ENCODE measurements around the gene PSME3IP1. TPM values are rescaled to one million over a fixed set of nuclear protein-coding genes. Genes with fewer than 3 reads are reported as not detected.

The PSME3IP1 gene
- total and polyA plus RNA-seq, 7 donors, result 37.1 to 61.9 (median 48.7) TPM

- 46 to 57% (median 56%) methylated on average over 14 of the region's 14 CpGs for WGBS, 3 donors
- intact Hi-C loops (cut with DNase I), result loop anchor here in 1 of 2 donors (10.0 kb wide), 1 partner anchor 49 kb away; the partner anchor contains the start of gene CPNE2
- DNase-seq, result no peak
- ATAC-seq, result no peak
- no peaks in the 10 kb centered on the region for H3K9me3 ChIP-seq
- H3K27me3 ChIP-seq (ENCODE audit: insufficient read depth in 3 of 3, low read length in 2 of 3), result no peaks in the 10 kb centered on the region
- no peak overlapping the region for H3K4me3 ChIP-seq
- TF ChIP-seq, protein P1, sequence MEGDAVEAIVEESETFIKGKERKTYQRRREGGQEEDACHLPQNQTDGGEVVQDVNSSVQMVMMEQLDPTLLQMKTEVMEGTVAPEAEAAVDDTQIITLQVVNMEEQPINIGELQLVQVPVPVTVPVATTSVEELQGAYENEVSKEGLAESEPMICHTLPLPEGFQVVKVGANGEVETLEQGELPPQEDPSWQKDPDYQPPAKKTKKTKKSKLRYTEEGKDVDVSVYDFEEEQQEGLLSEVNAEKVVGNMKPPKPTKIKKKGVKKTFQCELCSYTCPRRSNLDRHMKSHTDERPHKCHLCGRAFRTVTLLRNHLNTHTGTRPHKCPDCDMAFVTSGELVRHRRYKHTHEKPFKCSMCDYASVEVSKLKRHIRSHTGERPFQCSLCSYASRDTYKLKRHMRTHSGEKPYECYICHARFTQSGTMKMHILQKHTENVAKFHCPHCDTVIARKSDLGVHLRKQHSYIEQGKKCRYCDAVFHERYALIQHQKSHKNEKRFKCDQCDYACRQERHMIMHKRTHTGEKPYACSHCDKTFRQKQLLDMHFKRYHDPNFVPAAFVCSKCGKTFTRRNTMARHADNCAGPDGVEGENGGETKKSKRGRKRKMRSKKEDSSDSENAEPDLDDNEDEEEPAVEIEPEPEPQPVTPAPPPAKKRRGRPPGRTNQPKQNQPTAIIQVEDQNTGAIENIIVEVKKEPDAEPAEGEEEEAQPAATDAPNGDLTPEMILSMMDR (IDR thresholded peaks at IDR 0.05), result no peak
- no peaks in the 10 kb centered on the region for H3K36me3 ChIP-seq (ENCODE audit: insufficient read depth in 1 of 2, low read depth in 1 of 2)
- no peak overlapping the region for H3K27ac ChIP-seq
- peaks cover 21% of the 10 kb centered on the region for H3K4me1 ChIP-seq
Measured at GRCh38 chr16:57143149-57143921, 42.5 kb downstream of the PSME3IP1 start.

- H3K4me1 ChIP-seq, result peaks cover 12% of the 10 kb centered on the region
Measured at GRCh38 chr16:57141822-57142631, 43.8 kb downstream of the PSME3IP1 start.

GRCh38 chr16:57140931-57141668 lies 44.7 kb downstream of the PSME3IP1 start:
- ATAC-seq (no peak), DNase-seq (no peak)
- H3K27ac ChIP-seq, result no peak overlapping the region
- H3K27me3 ChIP-seq (ENCODE audit: insufficient read depth in 3 of 3, low read length in 2 of 3), result no peaks in the 10 kb centered on the region
- H3K4me3 ChIP-seq, result no peak overlapping the region
- no peaks in the 10 kb centered on the region for H3K9me3 ChIP-seq
- intact Hi-C loops (cut with DNase I), result loop anchor here in 1 of 2 donors (10.0 kb wide), 1 partner anchor 46 kb away; the partner anchor contains the start of gene CPNE2
- TF ChIP-seq, protein P1 (IDR thresholded peaks at IDR 0.05), result no peak
- 86 to 87% (median 86%) methylated on average over 6 to 7 of the region's 7 CpGs for WGBS, 3 donors
- no peaks in the 10 kb centered on the region for H3K36me3 ChIP-seq (ENCODE audit: insufficient read depth in 1 of 2, low read depth in 1 of 2)
- H3K4me1 ChIP-seq, result peaks cover 7% of the 10 kb centered on the region

More at GRCh38 chr16:57141822-57142631, 43.8 kb downstream of the PSME3IP1 start:
- Histone ChIP-seq H3K9me3 (no peaks in the 10 kb centered on the region), H3K36me3 (ENCODE audit: insufficient read depth in 1 of 2, low read depth in 1 of 2) (no peaks in the 10 kb centered on the region), H3K27ac (no peak overlapping the region), H3K4me3 (no peak overlapping the region), H3K27me3 (ENCODE audit: insufficient read depth in 3 of 3, low read length in 2 of 3) (no peaks in the 10 kb centered on the region)
- 75 to 81% (median 79%) methylated on average over 16 of the region's 16 CpGs for WGBS, 3 donors
- DNase-seq (no peak), ATAC-seq (no peak)
- intact Hi-C loops (cut with DNase I), result loop anchor here in 1 of 2 donors (10.0 kb wide), 1 partner anchor 47 kb away; the partner anchor contains the start of gene CPNE2
- TF ChIP-seq, protein P1 (IDR thresholded peaks at IDR 0.05), result no peak

DNA sequence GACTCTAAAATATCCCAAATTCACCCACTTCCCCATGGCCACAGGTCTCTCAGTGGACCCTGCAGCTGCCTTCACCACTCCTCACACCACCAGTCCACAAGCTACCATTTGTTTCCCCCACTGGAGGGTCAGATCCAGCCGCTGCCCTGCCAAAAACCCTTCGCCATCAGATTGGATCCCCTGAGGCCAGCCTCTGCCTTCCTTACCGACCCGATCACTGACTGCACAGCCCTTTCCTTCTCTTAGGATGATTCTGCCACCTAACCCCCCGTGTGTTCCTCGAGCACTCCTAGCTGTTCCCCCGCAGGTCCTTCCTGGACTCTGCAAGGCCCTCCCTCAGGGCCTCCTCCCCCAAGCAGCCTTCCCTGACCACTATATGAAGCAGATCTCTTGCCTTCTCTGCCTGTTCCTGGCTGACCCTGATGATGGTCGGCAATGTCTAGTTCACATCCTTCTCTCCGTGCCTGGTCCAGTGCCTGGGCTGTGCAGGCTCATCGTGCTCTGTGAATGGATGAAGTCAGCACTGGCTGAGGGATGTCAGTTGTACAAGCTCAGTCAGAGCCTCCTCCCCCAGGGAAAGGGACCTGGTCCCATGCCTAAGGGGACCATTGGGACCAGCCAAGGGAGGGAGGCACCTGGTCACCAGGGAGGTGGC lies 47.4 kb downstream of the PSME3IP1 start:
- H3K27me3 ChIP-seq (ENCODE audit: insufficient read depth in 3 of 3, low read length in 2 of 3), result no peaks in the 10 kb centered on the region
- no peaks in the 10 kb centered on the region for H3K4me1 ChIP-seq
- TF ChIP-seq, protein P1 (IDR thresholded peaks at IDR 0.05), result no peak
- DNase-seq, result no peak
- H3K27ac ChIP-seq, result no peak overlapping the region
- no peaks in the 10 kb centered on the region for H3K9me3 ChIP-seq
- 82 to 87% (median 83%) methylated on average over 10 of the region's 10 CpGs for WGBS, 3 donors
- H3K36me3 ChIP-seq (ENCODE audit: insufficient read depth in 1 of 2, low read depth in 1 of 2), result no peaks in the 10 kb centered on the region
- intact Hi-C loops (cut with DNase I), result no loop called here
- no peak for ATAC-seq
- no peak overlapping the region for H3K4me3 ChIP-seq

Measured in psoas muscle (tissue), 8 donors.